ENCODE results near the gene ARHGEF11. TPM values are rescaled to one million over a fixed set of nuclear protein-coding genes. Genes with fewer than 3 reads are reported as not detected.

The ARHGEF11 gene
- total RNA-seq, 1 experiment from 2014 or later, result 41.1 TPM

GRCh38 chr1:156899956-156900718 lies 145.4 kb downstream of the ARHGEF11 start:
- Mint-ChIP-seq H3K27me3 (ENCODE audit: low read depth) (peaks cover 50% of the 10 kb centered on the region), H3K9me3 (no peaks in the 10 kb centered on the region), H3K4me3 (no peak overlapping the region; a peak in 1 of 5 replicates), H3K36me3 (ENCODE audit: insufficient read depth in 1 of 3, low read depth in 3 of 3) (no peaks in the 10 kb centered on the region), H3K4me1 (peaks cover 15 to 34% of the 10 kb centered on the region in 2 experiments), H3K27ac (no peak overlapping the region)
- Histone ChIP-seq H3K9me3 (ENCODE audit: control insufficient read depth, low read depth, low read length) (no peaks in the 10 kb centered on the region), H3K14ac (ENCODE audit: insufficient read depth, low read length) (no peak overlapping the region), H3K27ac (ENCODE audit: insufficient read length, low read depth, low read length) (no peak overlapping the region), H2BK120ac (ENCODE audit: low read depth, low read length, poor library complexity, severe bottlenecking) (no peak overlapping the region), H4K91ac (ENCODE audit: insufficient read length, low read depth, low read length) (no peak overlapping the region), H3K23me2 (ENCODE audit: insufficient read length, low read depth, low read length, poor library complexity, severe bottlenecking) (no peaks in the 10 kb centered on the region), H4K20me1 (ENCODE audit: control insufficient read depth, insufficient read depth, insufficient read length) (no peaks in the 10 kb centered on the region), H3K79me1 (ENCODE audit: insufficient read depth, low read depth, low read length, poor library complexity, severe bottlenecking) (no peaks in the 10 kb centered on the region), H4K8ac (replicated peaks; ENCODE audit: insufficient read length, low read depth, low read length) (no peak overlapping the region), H3K27me3 (ENCODE audit: insufficient read depth, low read length) (no peaks in the 10 kb centered on the region; the same call in 1 of the 2 replicates), H2BK20ac (ENCODE audit: low read depth, low read length, poor library complexity, severe bottlenecking) (no peak overlapping the region), H2AK5ac (ENCODE audit: insufficient read length, low read length) (no peak overlapping the region), H3K9ac (ENCODE audit: extremely low read depth, insufficient read length, low read length) (no peak overlapping the region), H3K18ac (ENCODE audit: insufficient read length, low read depth, low read length) (no peak overlapping the region), H3K4me2 (ENCODE audit: insufficient read depth, insufficient read length, low read length) (no peak overlapping the region), H3K56ac (ENCODE audit: insufficient read length, low read depth, low read length) (no peak overlapping the region), H4K5ac (ENCODE audit: insufficient read length, low read depth, low read length) (no peak overlapping the region), H3K23ac (ENCODE audit: insufficient read length, low read depth, low read length) (no peak overlapping the region), H2AFZ (ENCODE audit: low read length) (no peak overlapping the region), H2BK12ac (ENCODE audit: insufficient read length, low read depth, low read length) (no peak overlapping the region), H2BK15ac (ENCODE audit: low read depth, low read length) (no peak overlapping the region), H3K4me1 (ENCODE audit: insufficient read depth, low read length) (no peaks in the 10 kb centered on the region), H3K4ac (ENCODE audit: low read depth, low read length) (no peak overlapping the region), H2BK5ac (ENCODE audit: insufficient read length, low read length) (no peak overlapping the region), H3K79me2 (ENCODE audit: insufficient read depth, low read length) (no peaks in the 10 kb centered on the region), H3T11ph (ENCODE audit: low read length) (no peak overlapping the region)
- TF ChIP-seq CTCF (conservative IDR thresholded peaks at IDR 0.05), result no peak
- DNase-seq, result no peak
- no CpG with 5 or more reads among the region's 12 CpGs for WGBS (ENCODE audit: extremely low coverage, insufficient read length, low lambda C conversion rate)

Data from H9 (cell line).